ENCODE results near the gene CADPS. TPM values are rescaled to one million over a fixed set of nuclear protein-coding genes. Genes with fewer than 3 reads are reported as not detected.

Gene CADPS
- polyA plus RNA-seq, 2 of the 4 experiments (the other 2 are of a cell fraction) = not detected

GRCh38 chr3:62815981-62816380 lies 59.2 kb downstream of the CADPS start:
- no peaks in the 10 kb centered on the region for H3K4me1 ChIP-seq
- FAIRE-seq (no peak), DNase-seq (ENCODE audit: low read depth in 1 of 2, low spot score in 1 of 2) (no peak), ATAC-seq (no peak)
- no peak for TF ChIP-seq PHF8 (IDR thresholded peaks at IDR 0.05; ENCODE audit: borderline replicate concordance, low read depth)
- no peak for TF ChIP-seq JUNB (IDR thresholded peaks at IDR 0.05)
- no peak for TF ChIP-seq POLR2A (IDR thresholded peaks at IDR 0.05; ENCODE audit: low read length)
- TF ChIP-seq CTCF (IDR thresholded peaks at IDR 0.05) = no peak
- no peak for TF ChIP-seq MAZ (IDR thresholded peaks at IDR 0.05; ENCODE audit: borderline replicate concordance, low read depth, low read length)
- no peak overlapping the region for H3K4me3 ChIP-seq
- ChIA-PET POLR2A (no interaction called here), CTCF (no interaction called here)
- H3K27ac ChIP-seq = no peak overlapping the region
- no peaks in the 10 kb centered on the region for H3K9me3 ChIP-seq
- H3K4me2 ChIP-seq = no peak overlapping the region

- WGBS (ENCODE audit: missing lambda C conversion rate) = 22% methylated on average over 3 of the region's 3 CpGs
- no peak for DNase-seq (ENCODE audit: low read depth in 1 of 2, low spot score in 1 of 2)
- CTCF ChIA-PET = no interaction called here
- POLR2A ChIA-PET = no interaction called here
- no peaks in the 10 kb centered on the region for H3K4me1 ChIP-seq
- H3K27ac ChIP-seq = no peak overlapping the region
- no peak overlapping the region for H3K4me2 ChIP-seq
- ATAC-seq = no peak
- no peak for FAIRE-seq
- H3K9me3 ChIP-seq = no peaks in the 10 kb centered on the region
- no peak for TF ChIP-seq CTCF (IDR thresholded peaks at IDR 0.05)
- TF ChIP-seq RNF2 (IDR thresholded peaks at IDR 0.05; ENCODE audit: borderline replicate concordance, low read depth) = no peak
- no peak overlapping the region for H3K4me3 ChIP-seq
Measured at GRCh38 chr3:62812631-62813030, 62.6 kb downstream of the CADPS start.

GRCh38 chr3:62811119-62811518 lies 64.1 kb downstream of the CADPS start:
- ChIA-PET CTCF (no interaction called here), POLR2A (no interaction called here)
- Histone ChIP-seq H3K27ac (no peak overlapping the region), H3K4me1 (no peaks in the 10 kb centered on the region), H3K9me3 (no peaks in the 10 kb centered on the region), H3K4me2 (no peak overlapping the region), H3K4me3 (no peak overlapping the region)
- FAIRE-seq (no peak), DNase-seq (ENCODE audit: low read depth in 1 of 2, low spot score in 1 of 2) (no peak), ATAC-seq (no peak)
- TF ChIP-seq POLR2AphosphoS2 (conservative IDR thresholded peaks at IDR 0.05; ENCODE audit: low read length) = no peak
- no peak for TF ChIP-seq HMGXB4 (CRISPR knock-in tag; IDR thresholded peaks at IDR 0.05; ENCODE audit: borderline replicate concordance)
- TF ChIP-seq HOXB13 (CRISPR knock-in tag; IDR thresholded peaks at IDR 0.05; ENCODE audit: low read depth) = no peak
- no peak for TF ChIP-seq RCOR1 (IDR thresholded peaks at IDR 0.05; ENCODE audit: low read depth, low read length)
- TF ChIP-seq CHD4 (IDR thresholded peaks at IDR 0.05; ENCODE audit: borderline replicate concordance) = no peak
- TF ChIP-seq MYC (IDR thresholded peaks at IDR 0.05; ENCODE audit: borderline replicate concordance, low read length) = no peak
- TF ChIP-seq ESRRA (IDR thresholded peaks at IDR 0.05; ENCODE audit: borderline replicate concordance, low read length) = no peak
- no peak for TF ChIP-seq CBX2 (IDR thresholded peaks at IDR 0.05; ENCODE audit: borderline replicate concordance, low read depth)
- TF ChIP-seq HES2 (IDR thresholded peaks at IDR 0.05) = no peak
- no peak for TF ChIP-seq KDM1A (IDR thresholded peaks at IDR 0.05; ENCODE audit: low read depth)
- TF ChIP-seq ZFP36 (IDR thresholded peaks at IDR 0.05; ENCODE audit: borderline replicate concordance, partially characterized antibody) = no peak
- no peak for TF ChIP-seq TP53 (CRISPR knock-in tag; IDR thresholded peaks at IDR 0.05)
- no peak for TF ChIP-seq FOXS1 (CRISPR knock-in tag; IDR thresholded peaks at IDR 0.05)
- no peak for TF ChIP-seq EHF (CRISPR knock-in tag; IDR thresholded peaks at IDR 0.05)
- TF ChIP-seq CEBPB (IDR thresholded peaks at IDR 0.05) = no peak
- no peak for TF ChIP-seq CHD2 (IDR thresholded peaks at IDR 0.05; ENCODE audit: low read length, partially characterized antibody)
- TF ChIP-seq SREBF2 (IDR thresholded peaks at IDR 0.05) = no peak

Measured in A549 (cell line).